Hematopoietic multipotent progenitor cell treated with erythropoietin and hydrocortisone succinate and interleukin-3 and kit ligand, for 8 days (in vitro differentiated cells): ENCODE results near the gene SEC14L1.

ENCODE experiments used
- DNase-seq: peaks from one replicate; pipeline ENCODE4 v3.0.0-alpha.2; 2015

The SEC14L1 gene

GRCh38 chr17:77165577-77165976 lies 24.8 kb downstream of the SEC14L1 start:
- no peak for DNase-seq

DNA sequence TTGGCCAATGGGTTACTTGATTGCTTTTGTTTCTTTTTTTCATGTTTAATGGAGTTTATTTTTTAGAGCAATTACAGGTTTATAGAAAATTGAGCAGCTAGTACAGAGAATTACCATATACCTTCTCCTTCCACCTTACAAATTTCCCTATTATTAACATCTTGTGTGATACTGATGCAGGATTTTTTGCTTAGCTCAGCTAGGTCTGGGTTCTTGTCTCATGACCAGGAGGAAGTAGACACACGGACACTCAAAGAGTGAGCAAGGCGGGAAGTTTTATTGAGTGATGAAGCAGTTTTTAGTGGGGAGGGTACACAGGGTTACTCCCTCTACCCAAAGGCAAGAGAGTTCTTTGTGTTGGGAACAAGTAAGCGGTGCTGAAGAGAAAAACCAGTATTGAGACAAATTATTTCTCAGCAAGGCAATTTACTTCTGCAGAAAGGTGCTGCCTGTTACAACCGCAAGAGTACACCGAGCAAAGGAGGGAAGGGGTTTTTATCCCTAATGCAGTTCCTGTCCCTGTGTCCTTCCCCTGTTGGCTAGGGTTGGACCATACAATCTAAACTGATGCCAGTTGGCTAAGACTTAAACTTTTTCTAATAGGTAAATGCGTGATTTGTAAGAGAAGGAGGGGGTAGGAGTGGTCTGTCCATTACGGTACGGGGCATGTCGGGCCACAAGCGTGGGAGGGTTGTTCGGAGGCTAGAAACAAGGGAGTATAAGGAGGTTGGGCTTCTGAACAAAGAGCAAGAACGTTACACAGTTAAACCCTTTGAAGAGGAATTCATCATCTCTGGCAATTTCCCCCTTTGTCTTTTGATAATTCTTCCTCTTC lies 26.9 kb downstream of the SEC14L1 start:
- DNase-seq = no peak

GRCh38 chr17:77173104-77173503 lies 32.3 kb downstream of the SEC14L1 start:
- no peak for DNase-seq

DNA sequence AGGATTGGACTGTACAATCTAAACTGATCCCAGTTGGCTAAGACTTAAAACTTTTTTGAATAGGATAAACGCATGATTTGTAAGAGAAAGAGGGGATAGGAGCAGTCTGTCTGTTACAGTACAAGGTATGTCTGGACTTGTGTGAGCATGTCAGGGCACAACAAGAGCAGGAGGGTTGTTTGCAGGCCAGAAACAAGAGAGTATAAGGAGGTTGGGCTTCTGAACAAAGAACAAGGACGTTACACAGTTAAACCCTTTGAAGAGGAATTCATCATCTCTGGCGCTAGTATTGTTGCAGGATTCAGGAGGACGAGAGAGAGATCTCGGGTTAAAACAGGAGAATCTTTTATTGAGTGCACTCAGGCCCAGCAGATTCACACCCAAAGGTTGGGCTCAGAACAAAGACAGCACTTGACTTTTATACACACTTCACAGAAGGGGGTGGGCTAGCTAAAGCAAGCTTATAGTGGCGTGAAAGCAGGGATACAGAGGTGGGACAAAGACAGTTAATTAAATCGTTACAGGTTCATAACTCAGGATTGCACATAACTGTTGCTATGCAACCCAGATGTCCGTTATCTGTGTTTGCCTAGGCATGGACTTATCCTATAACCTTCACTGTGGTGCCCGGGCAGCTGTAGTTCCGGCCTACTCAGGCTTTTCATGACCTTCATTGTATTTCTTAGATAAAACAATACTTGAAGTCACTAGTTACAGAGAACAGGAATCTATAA lies 34.3 kb downstream of the SEC14L1 start:
- no peak for DNase-seq

DNA sequence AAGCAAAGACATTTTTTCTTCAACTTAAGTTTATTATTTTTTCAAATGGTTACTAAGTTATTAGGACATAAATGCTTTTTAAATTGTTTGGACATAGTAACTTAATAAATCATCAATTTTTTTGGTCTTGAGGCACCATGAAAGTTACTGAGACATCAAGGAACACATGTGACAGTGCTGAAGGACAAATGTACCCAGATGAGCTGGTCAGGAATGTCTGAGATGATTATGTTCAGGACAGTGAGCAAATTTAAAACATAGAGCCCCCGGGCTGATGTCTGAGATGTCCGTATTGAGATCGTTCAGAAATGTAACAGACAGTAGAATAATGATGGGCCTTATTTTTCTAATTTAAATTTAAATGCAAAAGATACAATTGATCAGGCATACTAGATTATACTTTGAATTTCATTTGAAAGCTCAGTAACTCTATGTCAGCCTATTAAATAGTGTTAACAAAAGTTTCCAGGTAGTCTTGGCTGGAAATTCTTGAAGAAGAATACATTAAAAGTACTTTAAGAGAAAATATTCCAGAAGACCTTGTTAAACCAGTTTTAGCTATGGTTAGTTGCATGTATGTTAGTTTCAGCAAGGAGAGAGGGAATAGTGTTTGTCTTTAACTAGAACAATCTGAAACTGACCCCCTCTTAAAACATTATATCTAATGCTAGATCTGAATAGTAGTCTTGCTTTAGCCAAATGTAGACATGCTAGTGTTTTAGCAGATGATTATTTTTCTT lies 36.4 kb downstream of the SEC14L1 start:
- no peak for DNase-seq

DNA sequence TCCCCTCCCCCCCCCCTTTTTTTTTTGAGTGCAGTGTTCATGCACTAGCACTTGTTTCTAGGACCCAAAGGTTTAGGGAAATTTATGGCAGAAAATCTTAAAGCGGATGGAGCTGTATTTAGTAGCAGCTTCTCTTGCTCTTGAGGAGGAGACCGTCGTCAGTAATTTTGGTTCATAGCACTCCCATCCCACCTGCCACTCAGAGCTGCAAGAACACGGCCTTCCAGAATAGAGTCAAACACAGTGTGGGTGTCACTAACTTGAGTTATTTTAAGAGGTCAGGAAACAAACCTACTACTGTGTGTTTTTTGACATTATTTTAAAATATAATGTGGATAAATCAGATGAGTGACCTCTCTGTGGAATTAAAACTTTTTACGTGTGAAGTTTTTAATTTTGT lies 37.3 kb downstream of the SEC14L1 start:
- no peak for DNase-seq

GRCh38 chr17:77178563-77178962 lies 37.8 kb downstream of the SEC14L1 start:
- no peak for DNase-seq

DNA sequence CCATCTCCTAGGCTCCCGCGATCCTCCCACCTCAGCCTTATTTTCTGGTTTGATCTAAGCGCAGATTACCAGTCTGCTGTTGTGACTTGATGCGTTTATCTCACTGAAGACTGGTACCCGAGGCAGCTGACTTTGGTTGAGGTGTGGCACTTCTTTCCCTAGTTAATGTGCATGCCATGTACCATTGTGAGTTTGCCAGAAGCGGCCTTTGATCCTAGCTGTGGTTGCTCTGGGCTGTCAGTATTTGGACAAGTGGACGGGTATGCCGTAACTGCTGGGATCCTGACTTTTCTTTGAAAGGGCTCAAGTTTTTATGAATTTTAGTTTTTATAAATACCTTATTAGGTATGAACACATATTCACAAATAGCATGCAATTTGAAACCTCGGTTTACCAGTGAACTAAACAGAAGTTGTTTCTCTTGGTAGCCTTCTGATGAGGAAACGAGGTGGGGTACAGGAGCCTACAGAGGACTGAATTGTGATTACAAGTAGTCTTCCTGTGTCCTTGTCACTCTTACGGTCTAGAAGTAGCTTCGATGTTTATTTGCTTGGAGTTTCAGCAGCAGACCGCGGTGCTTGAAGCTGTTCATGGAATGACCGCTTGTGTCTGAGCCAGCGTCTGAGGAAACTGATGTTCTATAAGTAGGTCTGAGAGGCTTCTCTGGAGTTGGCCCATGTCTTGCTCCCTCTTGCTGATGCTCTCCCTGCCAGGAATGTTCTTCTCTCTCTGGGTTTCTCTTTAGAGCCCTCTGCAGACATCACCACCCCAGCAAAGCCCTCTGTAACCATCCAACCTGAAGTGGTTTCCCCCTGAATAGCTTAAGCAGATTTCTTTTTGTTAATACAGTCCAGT lies 40.0 kb downstream of the SEC14L1 start:
- no peak for DNase-seq

DNA sequence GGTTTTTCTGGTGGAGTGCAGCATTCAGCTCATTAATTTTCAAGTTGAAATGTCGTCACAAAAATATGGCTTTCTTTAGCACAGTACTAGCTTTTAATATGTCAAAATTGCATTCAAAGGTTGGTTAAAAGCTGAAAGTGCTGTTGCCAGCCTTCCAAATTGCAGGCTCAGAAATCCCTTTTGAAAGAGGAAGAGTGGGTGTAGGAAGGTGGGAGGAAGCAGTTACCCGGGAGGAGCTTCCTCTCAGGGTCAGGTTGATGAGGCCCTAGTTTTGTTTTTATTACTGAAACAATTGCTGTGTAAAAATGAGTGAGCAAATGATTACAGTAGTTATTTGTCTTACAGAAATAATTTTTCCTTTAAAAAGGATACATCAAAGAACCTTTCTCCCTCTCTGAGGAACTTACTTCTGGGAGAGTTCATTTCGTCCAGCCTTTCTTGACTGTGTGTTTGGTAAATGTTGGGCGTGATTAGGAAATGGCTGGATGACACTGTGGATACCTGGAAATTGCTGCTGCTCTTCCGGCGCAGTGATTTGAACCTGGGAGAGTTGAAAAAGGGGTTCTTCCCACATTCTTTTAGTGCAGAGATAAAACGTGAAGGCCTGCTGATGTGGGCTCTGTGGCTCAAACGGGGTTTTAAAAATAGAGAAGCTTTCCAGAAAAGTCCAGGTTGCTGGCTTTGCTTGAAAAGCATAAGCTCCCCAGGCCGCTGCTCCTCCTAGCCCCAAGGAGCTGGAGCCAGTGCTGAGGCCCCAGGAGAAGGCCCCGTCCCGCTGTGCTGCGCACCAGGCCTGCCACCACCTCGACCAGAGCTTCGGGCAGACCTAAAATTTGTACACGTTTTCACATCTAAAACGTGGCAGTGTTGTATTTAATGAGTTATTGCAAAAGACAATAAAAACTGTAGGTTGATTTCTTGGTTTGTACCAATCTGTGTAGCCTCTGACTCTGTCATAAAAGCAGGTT lies 41.7 kb downstream of the SEC14L1 start:
- no peak for DNase-seq

DNA sequence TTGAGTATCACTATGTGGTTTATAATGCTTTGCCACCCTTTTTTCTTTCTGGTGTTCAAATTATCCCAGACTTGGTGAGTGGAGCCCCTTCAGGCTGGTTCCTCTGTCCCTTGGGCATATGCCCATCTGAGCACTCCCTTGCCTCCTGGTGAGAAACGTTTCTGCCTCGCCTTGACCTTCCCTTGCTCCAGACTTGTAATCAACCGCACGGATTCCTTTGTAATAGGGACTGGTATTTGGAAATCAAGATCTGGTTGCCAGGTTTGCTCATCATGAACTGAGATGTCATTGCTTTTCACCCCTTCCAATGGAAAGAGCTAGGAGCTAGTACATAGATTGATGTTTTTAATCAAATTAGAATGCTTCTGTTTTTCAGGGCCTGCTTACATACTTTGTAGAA lies 43.7 kb downstream of the SEC14L1 start:
- DNase-seq = no peak

DNA sequence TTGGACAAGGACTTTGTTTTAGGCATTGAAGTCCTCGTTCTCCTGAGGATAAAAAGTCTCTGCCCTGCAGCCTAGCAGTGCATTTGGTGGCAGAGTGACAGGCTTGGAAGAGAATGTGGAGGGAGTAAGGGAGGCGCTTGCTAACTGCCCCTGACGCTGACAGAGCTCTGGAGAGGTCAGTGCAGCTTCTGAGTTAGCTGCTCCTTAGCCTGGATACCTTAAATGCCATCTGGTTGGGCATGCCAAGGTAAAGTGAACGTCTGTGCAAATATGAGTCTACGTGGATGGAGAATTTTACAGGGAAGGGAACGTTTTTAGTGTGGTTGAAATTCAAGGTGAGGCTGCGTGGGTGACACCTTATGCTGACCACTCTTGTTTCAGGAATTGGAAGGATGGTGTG lies 44.4 kb downstream of the SEC14L1 start:
- DNase-seq = no peak

- DNase-seq = no peak
Measured at GRCh38 chr17:77186141-77186604, 45.4 kb downstream of the SEC14L1 start.

GRCh38 chr17:77188084-77189066 lies 47.6 kb downstream of the SEC14L1 start:
- no peak for DNase-seq

GRCh38 chr17:77189148-77189547 lies 48.4 kb downstream of the SEC14L1 start:
- DNase-seq = no peak

DNA sequence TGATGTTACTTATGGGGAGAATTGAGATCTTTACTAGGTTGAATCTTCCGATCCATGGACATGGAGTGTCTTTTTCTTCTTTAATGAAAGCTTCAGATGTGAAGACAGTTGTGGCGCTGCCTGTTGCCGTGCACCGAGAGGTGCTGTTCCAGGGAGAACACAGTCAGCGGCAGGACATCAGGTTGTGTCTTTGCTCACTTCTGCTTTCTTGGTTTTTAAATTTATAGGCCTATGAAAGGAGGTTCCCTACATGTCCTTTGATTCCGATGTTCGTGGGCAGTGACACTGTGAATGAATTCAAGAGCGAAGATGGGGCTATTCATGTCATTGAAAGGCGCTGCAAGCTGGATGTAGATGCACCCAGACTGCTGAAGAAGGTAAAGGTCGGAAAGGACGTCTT lies 49.8 kb downstream of the SEC14L1 start:
- DNase-seq = no peak

GRCh38 chr17:77191244-77191643 lies 50.5 kb downstream of the SEC14L1 start:
- DNase-seq = no peak

- no peak for DNase-seq
Measured at GRCh38 chr17:77193653-77194052, 52.9 kb downstream of the SEC14L1 start.

GRCh38 chr17:77194179-77194578 lies 53.4 kb downstream of the SEC14L1 start:
- no peak for DNase-seq

DNA sequence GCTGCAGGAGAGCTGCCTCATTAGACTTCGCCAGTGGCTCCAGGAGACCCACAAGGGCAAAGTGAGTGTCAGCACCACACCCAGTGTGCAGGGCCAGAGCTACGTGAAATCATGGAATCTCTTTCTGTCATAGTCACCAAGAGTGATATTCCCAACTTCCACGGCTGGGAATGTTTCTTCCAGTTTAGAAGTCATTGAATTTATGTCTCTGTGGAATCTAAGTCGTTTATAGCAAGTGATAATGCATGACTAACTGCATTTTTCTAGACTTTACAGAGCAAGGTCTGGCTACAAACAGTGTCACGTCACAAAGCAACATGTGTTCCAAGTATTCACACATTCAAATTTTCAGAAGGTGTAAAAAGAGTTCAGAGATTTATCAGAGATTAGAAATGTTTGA lies 55.5 kb downstream of the SEC14L1 start:
- no peak for DNase-seq

DNA sequence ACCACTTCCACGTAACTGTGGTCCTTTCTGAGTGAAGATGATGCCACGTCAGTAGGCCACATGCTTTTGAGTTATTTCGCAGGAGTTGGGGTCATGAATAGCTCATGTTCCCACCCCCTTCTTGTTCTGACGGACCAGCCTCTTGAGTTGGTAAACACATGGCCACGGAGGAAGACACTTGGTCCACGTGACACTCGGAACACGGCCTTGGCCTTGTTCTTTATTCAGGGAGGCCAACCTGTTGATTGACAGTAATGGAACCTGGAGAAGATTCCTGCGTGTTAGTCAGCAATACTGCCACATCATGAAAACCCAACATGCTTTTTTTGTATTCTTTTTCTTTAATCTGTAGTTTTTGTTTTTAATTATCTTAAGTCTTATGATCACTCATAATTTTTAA lies 56.3 kb downstream of the SEC14L1 start:
- DNase-seq = no peak
